K562 (cell line): ENCODE results near the gene COG2. TPM values are rescaled to one million over a fixed set of nuclear protein-coding genes. Genes with fewer than 3 reads are reported as not detected.

ENCODE experiments used
- CHD1 ChIP-seq: fragments of 200-600 bp; sonication (generic); IDR thresholded peaks from one replicate; pipeline ENCODE4 v1.6.1; 2012; ENCODE audit warnings: mild to moderate bottlenecking, moderate library complexity, low read length, inconsistent platforms
- ETV1 ChIP-seq: fragments of 450-650 bp; conservative IDR thresholded peaks from 2 replicates; pipeline ENCODE4 v1.6.1; 2016; ENCODE audit warnings: missing genetic modification characterization, control low read depth, low read depth, missing compliant biosample characterization
- EWSR1 ChIP-seq: fragments of 450-650 bp; IDR thresholded peaks from 2 replicates; pipeline ENCODE4 v1.6.1; 2018; ENCODE audit warnings: borderline replicate concordance, mild to moderate bottlenecking, low read depth, moderate library complexity; ENCODE audit not compliant: partially characterized antibody
- GATA2 ChIP-seq: sonication (generic); formaldehyde crosslinking; IDR thresholded peaks from 2 replicates; pipeline ENCODE4 v1.4.0; 2020; ENCODE audit warnings: mild to moderate bottlenecking, missing genetic modification reagents
- GATAD2A ChIP-seq: fragments of 450-650 bp; IDR thresholded peaks from 2 replicates; pipeline ENCODE4 v1.6.1; 2017
- HDAC6 ChIP-seq: IDR thresholded peaks from 2 replicates; pipeline ENCODE4 v1.6.1; 2012; ENCODE audit warnings: low read depth, mild to moderate bottlenecking, control low read depth, inconsistent platforms, low read length, moderate library complexity
- HINFP ChIP-seq: fragments of 450-650 bp; conservative IDR thresholded peaks from 2 replicates; pipeline ENCODE4 v1.6.1; 2016; ENCODE audit warnings: missing genetic modification characterization, low read depth, mild to moderate bottlenecking, control low read depth, missing compliant biosample characterization
- JUND ChIP-seq, 2 experiments: IDR thresholded peaks; 2 replicates in 1 of 2; 3 replicates in 1 of 2; pipeline ENCODE4 v1.6.1; 2011; ENCODE audit warnings: borderline replicate concordance in 2 of 2, low read depth in 2 of 2, low read length in 2 of 2, improper control_type of control experiment in 1 of 2, missing biosample characterization in 1 of 2, missing genetic modification characterization in 1 of 2, missing genetic modification reagents in 1 of 2
- PHF8 ChIP-seq: fragments of 200-600 bp; sonication (generic); IDR thresholded peaks from 2 replicates; pipeline ENCODE4 v1.6.1; 2012; ENCODE audit warnings: mixed run types, mild to moderate bottlenecking, inconsistent platforms, low read length, moderate library complexity, borderline replicate concordance
- SAFB ChIP-seq: fragments of 200-400 bp; formaldehyde crosslinking; IDR thresholded peaks from 2 replicates; pipeline ENCODE4 v1.6.1; 2017; ENCODE audit warnings: low read depth, low read length, borderline replicate concordance
- ZBTB43 ChIP-seq: sonication (generic); formaldehyde crosslinking; IDR thresholded peaks from 2 replicates; pipeline ENCODE4 v1.8.0; 2023; ENCODE audit warnings: mild to moderate bottlenecking, missing genetic modification reagents
- ZNF551 ChIP-seq: fragments of 250-450 bp; sonication (Bioruptor Pico); IDR thresholded peaks from 2 replicates; pipeline ENCODE4 v1.5.0; 2021; ENCODE audit warnings: mild to moderate bottlenecking, moderate library complexity
- polyA plus RNA-seq, 8 experiments: library from polyadenylated mRNA; depleted of rRNA in 4 of 8; stranded (reverse) in 5 of 8; unstranded in 3 of 8; fragments of >200 nt; fragmentation: Nextera tagmentation in 2 of 8; fragmentation: Illumina TruSeq in 1 of 8; extraction: Ambion mirVana in 2 of 8; extraction: Trizol in 1 of 8; gene quantifications; 2 replicates each; pipeline versions ENCODE4 v1.2.1 to v1.2.3, GENCODE V29; 2011 to 2014; ENCODE audit warnings: inconsistent platforms in 1 of 8, missing spikeins in 1 of 8
- total RNA-seq, 7 experiments: library from RNA; depleted of rRNA in 6 of 7; stranded (reverse); fragments of >200 nt in 6 of 7; fragmentation: Illumina TruSeq in 2 of 7; extraction: Trizol in 2 of 7; gene quantifications; 2 replicates each; pipeline versions ENCODE4 v1.2.1 to v1.2.3, GENCODE V29; 2011 to 2021; ENCODE audit warnings: low replicate concordance in 1 of 7
- TF ChIP-seq, protein P1 (sequence below): fragments of 450-650 bp; formaldehyde crosslinking; IDR thresholded peaks from 2 replicates; pipeline ENCODE4 v1.4.0; 2020; ENCODE audit warnings: mild to moderate bottlenecking, moderate library complexity
- TF ChIP-seq, protein P2 (sequence below): fragments of 250-450 bp; sonication (Bioruptor Pico); IDR thresholded peaks from 2 replicates; pipeline ENCODE4 v1.8.0; 2021; ENCODE audit warnings: borderline replicate concordance, mild to moderate bottlenecking, moderate library complexity; ENCODE audit not compliant: poor library complexity, severe bottlenecking

The COG2 gene
- total and polyA plus RNA-seq, 9 of the 15 experiments (the other 6 are each of a cell fraction or from before 2014, with no cell fraction given), result 22.0 to 51.7 (median 33.3) TPM

- 0 out of 2 replicates have a peak, but pooled peaks have one; percentile 66 for TF ChIP-seq ZBTB43 (CRISPR knock-in tag)
- peak; percentile 35; the same call in 1 of the 2 replicates for TF ChIP-seq ETV1 (tag)
- TF ChIP-seq HINFP (tag), result peak; percentile 83
- TF ChIP-seq, protein P1, sequence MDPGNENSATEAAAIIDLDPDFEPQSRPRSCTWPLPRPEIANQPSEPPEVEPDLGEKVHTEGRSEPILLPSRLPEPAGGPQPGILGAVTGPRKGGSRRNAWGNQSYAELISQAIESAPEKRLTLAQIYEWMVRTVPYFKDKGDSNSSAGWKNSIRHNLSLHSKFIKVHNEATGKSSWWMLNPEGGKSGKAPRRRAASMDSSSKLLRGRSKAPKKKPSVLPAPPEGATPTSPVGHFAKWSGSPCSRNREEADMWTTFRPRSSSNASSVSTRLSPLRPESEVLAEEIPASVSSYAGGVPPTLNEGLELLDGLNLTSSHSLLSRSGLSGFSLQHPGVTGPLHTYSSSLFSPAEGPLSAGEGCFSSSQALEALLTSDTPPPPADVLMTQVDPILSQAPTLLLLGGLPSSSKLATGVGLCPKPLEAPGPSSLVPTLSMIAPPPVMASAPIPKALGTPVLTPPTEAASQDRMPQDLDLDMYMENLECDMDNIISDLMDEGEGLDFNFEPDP, result no peak
- TF ChIP-seq GATA2 (CRISPR knock-in tag), result 0 out of 2 replicates have a peak, but pooled peaks have one; percentile 27
- no peak for TF ChIP-seq SAFB
- peak; percentile 94 for TF ChIP-seq PHF8
- no peak for TF ChIP-seq EWSR1
- no peak for TF ChIP-seq ZNF551 (CRISPR knock-in tag)
- peak; percentile 64; the same call in 1 of the 2 replicates for TF ChIP-seq JUND (IDR thresholded peaks at IDR 0.05; ENCODE audit: borderline replicate concordance, low read depth, low read length)
- no peak; the same call in 2 of the 3 replicates for TF ChIP-seq JUND (tag; IDR thresholded peaks at IDR 0.05; ENCODE audit: borderline replicate concordance, low read depth, low read length)
- TF ChIP-seq, protein P2, sequence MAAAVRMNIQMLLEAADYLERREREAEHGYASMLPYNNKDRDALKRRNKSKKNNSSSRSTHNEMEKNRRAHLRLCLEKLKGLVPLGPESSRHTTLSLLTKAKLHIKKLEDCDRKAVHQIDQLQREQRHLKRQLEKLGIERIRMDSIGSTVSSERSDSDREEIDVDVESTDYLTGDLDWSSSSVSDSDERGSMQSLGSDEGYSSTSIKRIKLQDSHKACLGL (CRISPR knock-in tag), result peak; percentile 11
- TF ChIP-seq GATAD2A, result peak; percentile 51; the same call in 1 of the 2 replicates
- peak; percentile 67 for TF ChIP-seq CHD1
- no peak for TF ChIP-seq HDAC6
Measured at GRCh38 chr1:230642263-230642959, at the start of gene COG2 (continued).
